ENCODE measurements around the gene HTT-AS. TPM values are rescaled to one million over a fixed set of nuclear protein-coding genes. Genes with fewer than 3 reads are reported as not detected.

HTT-AS gene
- total and polyA plus RNA-seq, 4 donors, result not detected

- Histone ChIP-seq H3K36me3 (ENCODE audit: control insufficient read depth in 4 of 4, insufficient read depth in 4 of 4, low read length in 4 of 4) (no peaks in the 10 kb centered on the region), H3K9me3 (ENCODE audit: control insufficient read depth in 4 of 4, insufficient read depth in 3 of 4, low read length in 3 of 4) (no peaks in the 10 kb centered on the region), H3K4me3 (no peak overlapping the region), H3K27ac (ENCODE audit: low read depth in 1 of 2, low read length in 1 of 2) (no peak overlapping the region), H3K4me1 (ENCODE audit: control insufficient read depth in 5 of 5, insufficient read depth in 5 of 5, low read length in 5 of 5) (no peaks in the 10 kb centered on the region), H3K27me3 (ENCODE audit: control insufficient read depth in 3 of 3, insufficient read depth in 3 of 3, low read length in 2 of 3) (no peaks in the 10 kb centered on the region), H3K9ac (ENCODE audit: insufficient read depth in 1 of 2, low read length in 2 of 2) (no peak overlapping the region)
- no peak for ATAC-seq (ENCODE audit: insufficient read depth, low FRiP score)
- 75 to 77% methylated on average over 18 of the region's 18 CpGs for WGBS, 2 donors
- no peak for DNase-seq
- TF ChIP-seq CTCF (IDR thresholded peaks at IDR 0.05; ENCODE audit: control extremely low read depth, extremely low read depth), result no peak
Observed at GRCh38 chr4:3030566-3031356, 43.6 kb downstream of the HTT-AS start.

- H3K4me3 ChIP-seq, result no peak overlapping the region
- no peak for DNase-seq
Observed at GRCh38 chr4:3029464-3029863, 44.9 kb downstream of the HTT-AS start.

GRCh38 chr4:3026540-3026939 is 47.8 kb downstream of the HTT-AS start:
- Histone ChIP-seq H3K4me1 (ENCODE audit: control insufficient read depth in 5 of 5, insufficient read depth in 5 of 5, low read length in 5 of 5) (no peaks in the 10 kb centered on the region), H3K36me3 (ENCODE audit: control insufficient read depth in 4 of 4, insufficient read depth in 4 of 4, low read length in 4 of 4) (peaks cover 0 to 6% (median 1%) of the 10 kb centered on the region in 4 donors), H3K9me3 (ENCODE audit: control insufficient read depth in 4 of 4, insufficient read depth in 3 of 4, low read length in 3 of 4) (peaks cover 0 to 5% (median 2%) of the 10 kb centered on the region in 4 donors), H3K4me3 (no peak overlapping the region), H3K27me3 (ENCODE audit: control insufficient read depth in 3 of 3, insufficient read depth in 3 of 3, low read length in 2 of 3) (no peaks in the 10 kb centered on the region), H3K9ac (ENCODE audit: insufficient read depth in 1 of 2, low read length in 2 of 2) (no peak overlapping the region), H3K27ac (ENCODE audit: low read depth in 1 of 2, low read length in 1 of 2) (no peak overlapping the region)
- no peak for ATAC-seq (ENCODE audit: insufficient read depth, low FRiP score)
- TF ChIP-seq CTCF (IDR thresholded peaks at IDR 0.05; ENCODE audit: control extremely low read depth, extremely low read depth), result no peak
- DNase-seq, result no peak
- 92 to 95% methylated on average over 9 of the region's 9 CpGs for WGBS, 2 donors

More at GRCh38 chr4:3029464-3029863, 44.9 kb downstream of the HTT-AS start:
- Histone ChIP-seq H3K9ac (ENCODE audit: insufficient read depth in 1 of 2, low read length in 2 of 2) (no peak overlapping the region), H3K27ac (ENCODE audit: low read depth in 1 of 2, low read length in 1 of 2) (no peak overlapping the region), H3K36me3 (ENCODE audit: control insufficient read depth in 4 of 4, insufficient read depth in 4 of 4, low read length in 4 of 4) (no peaks in the 10 kb centered on the region), H3K9me3 (ENCODE audit: control insufficient read depth in 4 of 4, insufficient read depth in 3 of 4, low read length in 3 of 4) (no peaks in the 10 kb centered on the region), H3K27me3 (ENCODE audit: control insufficient read depth in 3 of 3, insufficient read depth in 3 of 3, low read length in 2 of 3) (no peaks in the 10 kb centered on the region), H3K4me1 (ENCODE audit: control insufficient read depth in 5 of 5, insufficient read depth in 5 of 5, low read length in 5 of 5) (no peaks in the 10 kb centered on the region)
- 95 to 97% methylated on average over 8 to 9 of the region's 9 CpGs for WGBS, 2 donors
- ATAC-seq (ENCODE audit: insufficient read depth, low FRiP score), result no peak
- no peak for TF ChIP-seq CTCF (IDR thresholded peaks at IDR 0.05; ENCODE audit: control extremely low read depth, extremely low read depth)
